ENCODE results near the gene SLC25A22.

DNA sequence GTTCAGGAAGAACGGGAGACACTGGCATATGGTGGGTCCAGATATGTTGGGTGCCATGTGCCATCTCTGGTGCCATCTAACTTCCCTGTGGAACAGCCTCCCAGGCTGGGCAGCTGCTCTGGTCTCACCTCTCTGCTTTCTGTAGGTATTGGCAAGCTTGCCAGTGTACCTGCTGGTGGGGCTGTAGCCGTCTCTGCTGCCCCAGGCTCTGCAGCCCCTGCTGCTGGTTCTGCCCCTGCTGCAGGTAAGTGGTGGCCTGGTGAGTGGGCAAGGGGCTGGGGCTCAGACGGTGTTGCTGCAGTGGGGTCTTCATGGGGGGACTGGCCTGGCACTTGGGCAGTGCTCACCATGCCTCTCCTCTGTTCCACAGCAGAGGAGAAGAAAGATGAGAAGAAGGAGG lies 14.3 kb upstream of the SLC25A22 start:
- TF ChIP-seq, protein P1, sequence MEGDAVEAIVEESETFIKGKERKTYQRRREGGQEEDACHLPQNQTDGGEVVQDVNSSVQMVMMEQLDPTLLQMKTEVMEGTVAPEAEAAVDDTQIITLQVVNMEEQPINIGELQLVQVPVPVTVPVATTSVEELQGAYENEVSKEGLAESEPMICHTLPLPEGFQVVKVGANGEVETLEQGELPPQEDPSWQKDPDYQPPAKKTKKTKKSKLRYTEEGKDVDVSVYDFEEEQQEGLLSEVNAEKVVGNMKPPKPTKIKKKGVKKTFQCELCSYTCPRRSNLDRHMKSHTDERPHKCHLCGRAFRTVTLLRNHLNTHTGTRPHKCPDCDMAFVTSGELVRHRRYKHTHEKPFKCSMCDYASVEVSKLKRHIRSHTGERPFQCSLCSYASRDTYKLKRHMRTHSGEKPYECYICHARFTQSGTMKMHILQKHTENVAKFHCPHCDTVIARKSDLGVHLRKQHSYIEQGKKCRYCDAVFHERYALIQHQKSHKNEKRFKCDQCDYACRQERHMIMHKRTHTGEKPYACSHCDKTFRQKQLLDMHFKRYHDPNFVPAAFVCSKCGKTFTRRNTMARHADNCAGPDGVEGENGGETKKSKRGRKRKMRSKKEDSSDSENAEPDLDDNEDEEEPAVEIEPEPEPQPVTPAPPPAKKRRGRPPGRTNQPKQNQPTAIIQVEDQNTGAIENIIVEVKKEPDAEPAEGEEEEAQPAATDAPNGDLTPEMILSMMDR (conservative IDR thresholded peaks at IDR 0.05; ENCODE audit: low read depth, low read length), result no peak
- TF ChIP-seq EZH2 (IDR thresholded peaks at IDR 0.05; ENCODE audit: borderline replicate concordance, low read depth, low read length, poor library complexity, severe bottlenecking), result no peak

Data from A673 (cell line).